ENCODE results near the gene SLC45A3. TPM values are rescaled to one million over a fixed set of nuclear protein-coding genes. Genes with fewer than 3 reads are reported as not detected.

The SLC45A3 gene
- total RNA-seq, 2 donors from 2014 or later = 17.9 to 29.6 TPM

DNA sequence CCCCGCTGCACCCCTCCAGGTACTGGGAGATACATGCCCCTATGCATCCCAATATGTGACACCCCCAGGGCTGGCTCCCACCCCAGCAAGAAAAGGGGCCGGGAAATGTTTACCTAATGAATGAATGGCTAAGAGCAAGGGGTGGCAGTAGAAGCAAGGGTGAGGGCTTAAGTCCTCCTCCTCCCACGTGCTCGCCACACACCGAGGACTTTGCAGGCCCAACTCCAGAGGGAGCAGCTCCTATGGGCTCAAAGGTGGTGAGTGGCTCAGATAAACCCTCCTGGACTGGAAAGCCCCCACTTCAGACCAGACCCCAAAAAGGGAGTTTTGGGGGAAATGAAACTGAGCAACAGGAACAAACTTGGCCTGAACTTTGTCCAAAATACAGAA is 11.4 kb downstream of the SLC45A3 start:
- intact Hi-C loops (cut with DNase I) = loop anchor here (10.0 kb wide), 1 partner anchor 306 kb away; no protein-coding TSS in a partner anchor
- TF ChIP-seq, protein P1, sequence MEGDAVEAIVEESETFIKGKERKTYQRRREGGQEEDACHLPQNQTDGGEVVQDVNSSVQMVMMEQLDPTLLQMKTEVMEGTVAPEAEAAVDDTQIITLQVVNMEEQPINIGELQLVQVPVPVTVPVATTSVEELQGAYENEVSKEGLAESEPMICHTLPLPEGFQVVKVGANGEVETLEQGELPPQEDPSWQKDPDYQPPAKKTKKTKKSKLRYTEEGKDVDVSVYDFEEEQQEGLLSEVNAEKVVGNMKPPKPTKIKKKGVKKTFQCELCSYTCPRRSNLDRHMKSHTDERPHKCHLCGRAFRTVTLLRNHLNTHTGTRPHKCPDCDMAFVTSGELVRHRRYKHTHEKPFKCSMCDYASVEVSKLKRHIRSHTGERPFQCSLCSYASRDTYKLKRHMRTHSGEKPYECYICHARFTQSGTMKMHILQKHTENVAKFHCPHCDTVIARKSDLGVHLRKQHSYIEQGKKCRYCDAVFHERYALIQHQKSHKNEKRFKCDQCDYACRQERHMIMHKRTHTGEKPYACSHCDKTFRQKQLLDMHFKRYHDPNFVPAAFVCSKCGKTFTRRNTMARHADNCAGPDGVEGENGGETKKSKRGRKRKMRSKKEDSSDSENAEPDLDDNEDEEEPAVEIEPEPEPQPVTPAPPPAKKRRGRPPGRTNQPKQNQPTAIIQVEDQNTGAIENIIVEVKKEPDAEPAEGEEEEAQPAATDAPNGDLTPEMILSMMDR (IDR thresholded peaks at IDR 0.05) = no peak
- peak overlapping the region; percentile 18 for H3K27ac ChIP-seq
- H3K36me3 ChIP-seq = no peaks in the 10 kb centered on the region
- H3K9ac ChIP-seq (ENCODE audit: low read depth in 2 of 2, low read length in 2 of 2) = peak overlapping the region in 1 of 2 donors; percentile 68
- peaks cover 45% of the 10 kb centered on the region for H3K4me1 ChIP-seq
- H3K4me3 ChIP-seq = no peak overlapping the region
- peak; percentile 38 for DNase-seq
- no peaks in the 10 kb centered on the region for H3K27me3 ChIP-seq
- no peaks in the 10 kb centered on the region for H3K9me3 ChIP-seq

- TF ChIP-seq, protein P1 (IDR thresholded peaks at IDR 0.05) = no peak
- no peaks in the 10 kb centered on the region for H3K9me3 ChIP-seq
- H3K9ac ChIP-seq (ENCODE audit: low read depth in 2 of 2, low read length in 2 of 2) = peak overlapping the region in 1 of 2 donors; percentile 68
- H3K36me3 ChIP-seq = no peaks in the 10 kb centered on the region
- no peaks in the 10 kb centered on the region for H3K27me3 ChIP-seq
- peak; percentile 75 for DNase-seq
- H3K4me1 ChIP-seq = peaks cover 45% of the 10 kb centered on the region
- H3K4me3 ChIP-seq = no peak overlapping the region
- intact Hi-C loops (cut with DNase I) = loop anchor here (10.0 kb wide), 1 partner anchor 307 kb away; no protein-coding TSS in a partner anchor
- H3K27ac ChIP-seq = peak overlapping the region; percentile 18
Observed at GRCh38 chr1:205667909-205668643, 12.2 kb downstream of the SLC45A3 start.

DNA sequence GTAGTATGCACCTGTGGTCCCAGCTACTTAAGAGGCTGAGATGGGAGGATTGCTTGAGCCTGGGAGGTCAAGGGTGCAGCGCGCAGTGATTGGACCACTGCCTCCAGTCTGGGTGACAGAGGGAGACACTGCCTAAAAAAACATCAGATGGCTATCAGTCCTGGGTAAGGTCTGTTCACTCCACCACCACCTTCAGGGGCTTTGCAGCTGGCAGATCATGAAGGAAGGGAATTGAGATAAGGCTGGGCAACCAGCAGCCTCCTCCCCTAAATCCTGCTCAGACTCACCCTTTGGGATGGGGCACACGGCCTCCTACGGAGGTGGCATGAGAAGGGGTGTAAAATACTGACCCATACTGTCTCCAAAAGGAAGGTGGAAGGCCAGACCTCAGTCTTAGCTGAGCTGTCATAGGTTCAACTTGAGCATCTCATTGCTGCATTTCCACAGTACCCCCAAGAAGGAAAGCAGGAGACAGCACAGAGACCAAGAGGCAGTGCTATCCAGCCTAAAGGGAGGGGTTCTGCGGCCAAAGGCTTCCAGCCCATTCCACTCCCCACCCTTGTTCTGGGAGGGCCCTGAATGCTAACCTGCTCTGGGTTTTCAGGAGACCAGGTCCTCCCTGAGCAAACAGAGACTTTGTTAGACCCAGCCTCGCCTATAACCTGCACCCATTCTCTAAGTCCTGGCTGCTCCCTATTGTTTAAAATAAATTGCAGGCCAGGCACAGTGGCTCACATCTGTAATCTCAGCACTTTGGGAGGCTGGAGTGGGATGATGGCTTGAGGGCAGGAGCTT is 13.7 kb downstream of the SLC45A3 start:
- no peaks in the 10 kb centered on the region for H3K9me3 ChIP-seq
- peak overlapping the region; percentile 71 for H3K27ac ChIP-seq
- H3K9ac ChIP-seq (ENCODE audit: low read depth in 2 of 2, low read length in 2 of 2) = peak overlapping the region in 1 of 2 donors; percentile 41
- H3K36me3 ChIP-seq = no peaks in the 10 kb centered on the region
- TF ChIP-seq, protein P1 (IDR thresholded peaks at IDR 0.05) = no peak
- intact Hi-C loops (cut with DNase I) = loop anchor here (10.0 kb wide), 1 partner anchor 308 kb away; no protein-coding TSS in a partner anchor
- H3K4me1 ChIP-seq = peaks cover 38% of the 10 kb centered on the region
- H3K27me3 ChIP-seq = no peaks in the 10 kb centered on the region
- H3K4me3 ChIP-seq = no peak overlapping the region
- DNase-seq = peak; percentile 86

DNA sequence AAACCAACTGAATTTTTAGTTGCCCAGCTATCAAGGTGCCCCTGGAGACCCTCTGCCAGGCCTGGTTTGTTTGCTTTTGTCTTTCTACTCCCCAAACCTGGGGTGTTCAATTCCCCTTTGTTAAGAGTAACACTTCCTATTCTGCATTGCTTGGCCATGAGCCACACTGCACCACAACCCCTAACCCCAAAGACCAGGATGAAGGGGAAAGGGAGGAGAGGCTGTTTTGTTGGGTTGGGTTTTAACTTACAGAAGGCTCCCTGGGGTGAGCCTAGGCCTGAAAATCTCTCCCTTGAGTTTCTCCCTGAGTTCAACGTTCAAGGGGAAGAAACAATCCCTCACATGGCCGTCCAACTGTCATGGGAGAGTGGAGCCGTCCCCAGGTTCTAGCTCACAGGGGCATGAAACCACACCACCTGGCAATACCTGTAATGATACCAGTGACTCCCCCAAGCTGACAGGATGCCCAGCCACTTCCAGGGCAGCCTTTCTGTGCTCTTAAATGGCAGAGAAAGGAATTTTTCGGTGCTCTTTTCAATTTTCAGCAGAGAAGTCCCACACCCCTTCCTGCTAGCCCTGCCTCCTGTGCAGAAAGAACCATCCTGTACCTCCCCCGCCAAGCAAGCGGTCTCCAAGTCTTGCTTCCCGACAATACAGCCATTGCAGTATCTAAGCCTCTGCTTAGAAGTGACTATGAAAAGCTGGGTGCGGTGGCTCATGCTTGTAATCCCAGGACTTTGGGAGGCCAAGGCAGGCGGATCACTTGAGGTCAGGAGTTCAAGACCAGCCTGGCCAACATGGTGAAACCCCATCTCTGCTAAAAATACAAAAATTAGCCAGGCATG is 14.9 kb downstream of the SLC45A3 start:
- TF ChIP-seq, protein P1 (IDR thresholded peaks at IDR 0.05) = no peak
- intact Hi-C loops (cut with DNase I) = loop anchor here (10.0 kb wide), 1 partner anchor 309 kb away; no protein-coding TSS in a partner anchor
- H3K27me3 ChIP-seq = no peaks in the 10 kb centered on the region
- peak; percentile 41 for DNase-seq
- no peak overlapping the region for H3K4me3 ChIP-seq
- peak overlapping the region; percentile 60 for H3K27ac ChIP-seq
- H3K4me1 ChIP-seq = peaks cover 38% of the 10 kb centered on the region
- H3K9me3 ChIP-seq = no peaks in the 10 kb centered on the region
- no peaks in the 10 kb centered on the region for H3K36me3 ChIP-seq
- H3K9ac ChIP-seq (ENCODE audit: low read depth in 2 of 2, low read length in 2 of 2) = peak overlapping the region in 1 of 2 donors; percentile 68
